ENCODE measurements around the gene ASB2.

Gene ASB2

GRCh38 chr14:93953263-93953662 lies 23.1 kb downstream of the ASB2 start:
- peak; percentile 60 for DNase-seq
- Histone ChIP-seq H3K36me3 (no peaks in the 10 kb centered on the region), H3K27me3 (no peaks in the 10 kb centered on the region), H3K4me1 (no peaks in the 10 kb centered on the region), H3K9me3 (no peaks in the 10 kb centered on the region), H3K4me3 (ENCODE audit: low read depth, low read length) (no peak overlapping the region)
- peak; percentile 56 for TF ChIP-seq CTCF (IDR thresholded peaks at IDR 0.05; ENCODE audit: low read depth, low read length)

- DNase-seq = no peak
- TF ChIP-seq CTCF (IDR thresholded peaks at IDR 0.05; ENCODE audit: low read depth, low read length) = no peak
- Histone ChIP-seq H3K4me1 (no peaks in the 10 kb centered on the region), H3K9me3 (no peaks in the 10 kb centered on the region), H3K36me3 (no peaks in the 10 kb centered on the region), H3K27me3 (no peaks in the 10 kb centered on the region), H3K4me3 (ENCODE audit: low read depth, low read length) (no peak overlapping the region)
Observed at GRCh38 chr14:93952829-93953228, 23.5 kb downstream of the ASB2 start.

GRCh38 chr14:93951635-93952540 lies 24.5 kb downstream of the ASB2 start:
- TF ChIP-seq CTCF (IDR thresholded peaks at IDR 0.05; ENCODE audit: low read depth, low read length) = no peak
- no peak overlapping the region for H3K4me3 ChIP-seq (ENCODE audit: low read depth, low read length)
- H3K36me3 ChIP-seq = no peaks in the 10 kb centered on the region
- H3K27me3 ChIP-seq = no peaks in the 10 kb centered on the region
- no peaks in the 10 kb centered on the region for H3K4me1 ChIP-seq
- DNase-seq = no peak
- H3K9me3 ChIP-seq = no peaks in the 10 kb centered on the region

GRCh38 chr14:93950948-93951634 lies 25.3 kb downstream of the ASB2 start:
- Histone ChIP-seq H3K4me3 (ENCODE audit: low read depth, low read length) (no peak overlapping the region), H3K36me3 (no peaks in the 10 kb centered on the region), H3K4me1 (no peaks in the 10 kb centered on the region), H3K9me3 (no peaks in the 10 kb centered on the region), H3K27me3 (no peaks in the 10 kb centered on the region)
- no peak for DNase-seq
- no peak for TF ChIP-seq CTCF (IDR thresholded peaks at IDR 0.05; ENCODE audit: low read depth, low read length)

- no peaks in the 10 kb centered on the region for H3K9me3 ChIP-seq
- H3K36me3 ChIP-seq = no peaks in the 10 kb centered on the region
- no peak overlapping the region for H3K4me3 ChIP-seq (ENCODE audit: low read depth, low read length)
- DNase-seq = no peak
- no peaks in the 10 kb centered on the region for H3K27me3 ChIP-seq
- TF ChIP-seq CTCF (IDR thresholded peaks at IDR 0.05; ENCODE audit: low read depth, low read length) = no peak
- H3K4me1 ChIP-seq = no peaks in the 10 kb centered on the region
Observed at GRCh38 chr14:93949511-93950075, 26.8 kb downstream of the ASB2 start.
